Measurements from ENCODE around the gene MPRIP. TPM values are rescaled to one million over a fixed set of nuclear protein-coding genes. Genes with fewer than 3 reads are reported as not detected.
A peak's percentile ranks its signal among the peaks of the same experiment; 100 is the strongest.
"Not testable (repeated sequence)": the region's sequence is repeated elsewhere in the genome, so short reads cannot be mapped to it uniquely, and the experiment has no call there.

MPRIP gene
- total RNA-seq, 1 donor from 2014 or later, result 345 TPM

DNA sequence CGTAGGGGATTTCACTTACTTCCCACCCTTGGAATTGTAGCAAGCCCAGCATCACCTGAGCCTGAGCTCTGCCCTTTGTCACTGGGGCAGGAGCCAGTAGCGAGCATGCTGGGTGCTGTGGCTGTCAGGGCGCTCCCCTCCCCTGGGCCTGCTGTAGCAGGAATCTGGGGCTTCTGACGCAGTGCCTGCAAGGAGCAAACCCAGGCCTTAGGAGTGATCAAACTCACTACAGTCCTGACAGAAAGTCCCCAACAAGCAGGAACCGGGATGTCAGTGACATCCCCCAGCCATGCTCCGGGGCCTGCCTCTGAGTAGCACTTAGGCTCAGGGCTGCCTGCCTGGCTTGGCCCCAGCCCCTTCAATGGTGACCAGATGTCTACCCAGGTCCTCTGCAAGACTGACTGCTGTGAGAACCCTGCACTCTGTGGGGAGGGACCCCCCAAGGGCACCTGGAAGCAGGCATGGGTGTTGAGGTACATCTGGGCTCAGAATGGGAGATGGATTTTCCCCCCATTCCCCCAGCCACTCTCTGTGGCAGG, 140.4 kb downstream of the MPRIP start:
- H3K4me1 Mint-ChIP-seq (ENCODE audit: low read depth), result peaks cover 48% of the 10 kb centered on the region
- no peak for DNase-seq (ENCODE audit: low spot score)
- no peaks in the 10 kb centered on the region for H3K9me3 Mint-ChIP-seq (ENCODE audit: low read depth)

GRCh38 chr17:17183744-17184143, 141.5 kb downstream of the MPRIP start:
- Mint-ChIP-seq H3K27ac (ENCODE audit: unreplicated experiment) (no peak overlapping the region), H3K27me3 (ENCODE audit: low read depth) (no peaks in the 10 kb centered on the region), H3K4me1 (ENCODE audit: low read depth) (peaks cover 57% of the 10 kb centered on the region), H3K36me3 (ENCODE audit: low read depth) (peaks cover 39% of the 10 kb centered on the region), H3K9me3 (ENCODE audit: low read depth) (no peaks in the 10 kb centered on the region), H3K4me3 (ENCODE audit: unreplicated experiment) (no peak overlapping the region)
- no peak for DNase-seq (ENCODE audit: low spot score)
- TF ChIP-seq, protein P1, sequence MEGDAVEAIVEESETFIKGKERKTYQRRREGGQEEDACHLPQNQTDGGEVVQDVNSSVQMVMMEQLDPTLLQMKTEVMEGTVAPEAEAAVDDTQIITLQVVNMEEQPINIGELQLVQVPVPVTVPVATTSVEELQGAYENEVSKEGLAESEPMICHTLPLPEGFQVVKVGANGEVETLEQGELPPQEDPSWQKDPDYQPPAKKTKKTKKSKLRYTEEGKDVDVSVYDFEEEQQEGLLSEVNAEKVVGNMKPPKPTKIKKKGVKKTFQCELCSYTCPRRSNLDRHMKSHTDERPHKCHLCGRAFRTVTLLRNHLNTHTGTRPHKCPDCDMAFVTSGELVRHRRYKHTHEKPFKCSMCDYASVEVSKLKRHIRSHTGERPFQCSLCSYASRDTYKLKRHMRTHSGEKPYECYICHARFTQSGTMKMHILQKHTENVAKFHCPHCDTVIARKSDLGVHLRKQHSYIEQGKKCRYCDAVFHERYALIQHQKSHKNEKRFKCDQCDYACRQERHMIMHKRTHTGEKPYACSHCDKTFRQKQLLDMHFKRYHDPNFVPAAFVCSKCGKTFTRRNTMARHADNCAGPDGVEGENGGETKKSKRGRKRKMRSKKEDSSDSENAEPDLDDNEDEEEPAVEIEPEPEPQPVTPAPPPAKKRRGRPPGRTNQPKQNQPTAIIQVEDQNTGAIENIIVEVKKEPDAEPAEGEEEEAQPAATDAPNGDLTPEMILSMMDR (IDR thresholded peaks at IDR 0.05), result no peak

More for the DNA sequence above, 140.4 kb downstream of the MPRIP start:
- TF ChIP-seq, protein P1 (IDR thresholded peaks at IDR 0.05), result no peak
- Mint-ChIP-seq H3K27ac (ENCODE audit: unreplicated experiment) (no peak overlapping the region), H3K4me3 (ENCODE audit: unreplicated experiment) (no peak overlapping the region), H3K27me3 (ENCODE audit: low read depth) (no peaks in the 10 kb centered on the region), H3K36me3 (ENCODE audit: low read depth) (peaks cover 41% of the 10 kb centered on the region)

DNA sequence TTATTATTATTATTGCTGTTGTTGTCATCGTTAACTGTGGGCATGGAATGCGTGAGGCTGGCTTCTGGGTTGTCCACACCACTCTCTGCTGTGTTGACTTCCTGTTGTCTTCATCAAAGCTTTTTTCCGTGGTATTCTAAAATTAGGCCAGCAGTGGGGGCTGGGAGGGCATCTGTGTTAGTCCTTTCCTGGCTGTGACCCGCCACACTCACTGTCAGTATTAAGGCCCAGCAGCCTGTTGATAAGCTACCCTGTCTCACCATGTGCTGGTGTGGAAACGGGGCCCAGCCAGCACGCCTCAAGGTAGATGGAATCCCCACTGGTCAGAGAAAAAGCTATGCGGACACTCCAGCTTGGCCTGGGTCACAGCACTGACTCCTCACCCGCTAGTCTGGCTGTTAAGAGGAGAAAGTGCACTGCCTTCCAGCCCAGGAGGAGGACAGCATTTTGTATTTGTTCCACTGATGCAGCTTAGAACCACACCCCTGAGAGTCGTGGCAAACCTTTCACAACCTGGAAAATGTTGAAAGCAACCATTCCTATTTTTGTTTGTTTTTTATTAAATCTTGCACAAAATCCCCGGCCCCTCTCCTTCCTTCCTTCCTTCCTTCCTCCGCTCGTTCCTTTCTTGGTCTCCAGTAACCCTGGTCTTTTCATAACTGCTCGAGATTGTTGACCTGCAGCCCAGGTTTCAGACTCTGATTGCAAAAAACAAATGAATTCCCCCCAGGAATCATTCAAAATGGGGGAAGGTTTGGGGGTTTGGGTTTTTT, 142.9 kb downstream of the MPRIP start:
- H3K9me3 Mint-ChIP-seq (ENCODE audit: low read depth); H3K27me3 Mint-ChIP-seq (ENCODE audit: low read depth); H3K4me3 Mint-ChIP-seq (ENCODE audit: unreplicated experiment); H3K27ac Mint-ChIP-seq (ENCODE audit: unreplicated experiment); DNase-seq (ENCODE audit: low spot score): not testable (repeated sequence)
- Mint-ChIP-seq H3K36me3 (ENCODE audit: low read depth) (peaks cover 32% of the 10 kb centered on the region), H3K4me1 (ENCODE audit: low read depth) (peaks cover 62% of the 10 kb centered on the region)

DNA sequence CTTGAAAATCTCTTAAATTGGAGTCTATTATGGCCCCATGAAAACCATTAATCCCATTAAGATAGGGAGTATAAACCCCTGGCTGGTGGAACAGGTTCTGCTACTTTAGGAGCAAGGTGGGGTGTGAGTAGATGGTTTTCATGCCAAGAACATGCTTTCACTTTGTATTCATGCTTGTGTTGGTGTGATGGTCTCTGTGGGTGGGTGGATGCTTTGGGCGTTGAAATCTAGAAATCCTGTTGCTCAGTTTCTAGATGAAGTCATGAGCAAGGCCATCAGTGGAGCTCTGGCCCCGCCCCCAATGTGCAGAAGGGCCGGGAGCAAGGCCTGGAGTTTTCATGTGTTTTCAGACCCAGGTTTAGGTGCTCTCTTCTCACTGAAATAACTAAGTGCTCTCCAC, 143.8 kb downstream of the MPRIP start:
- Mint-ChIP-seq H3K9me3 (ENCODE audit: low read depth) (no peaks in the 10 kb centered on the region), H3K36me3 (ENCODE audit: low read depth) (peaks cover 26% of the 10 kb centered on the region), H3K27me3 (ENCODE audit: low read depth) (no peaks in the 10 kb centered on the region), H3K27ac (ENCODE audit: unreplicated experiment) (no peak overlapping the region), H3K4me3 (ENCODE audit: unreplicated experiment) (no peak overlapping the region), H3K4me1 (ENCODE audit: low read depth) (peaks cover 63% of the 10 kb centered on the region)
- TF ChIP-seq, protein P1 (IDR thresholded peaks at IDR 0.05), result no peak
- DNase-seq (ENCODE audit: low spot score), result no peak

DNA sequence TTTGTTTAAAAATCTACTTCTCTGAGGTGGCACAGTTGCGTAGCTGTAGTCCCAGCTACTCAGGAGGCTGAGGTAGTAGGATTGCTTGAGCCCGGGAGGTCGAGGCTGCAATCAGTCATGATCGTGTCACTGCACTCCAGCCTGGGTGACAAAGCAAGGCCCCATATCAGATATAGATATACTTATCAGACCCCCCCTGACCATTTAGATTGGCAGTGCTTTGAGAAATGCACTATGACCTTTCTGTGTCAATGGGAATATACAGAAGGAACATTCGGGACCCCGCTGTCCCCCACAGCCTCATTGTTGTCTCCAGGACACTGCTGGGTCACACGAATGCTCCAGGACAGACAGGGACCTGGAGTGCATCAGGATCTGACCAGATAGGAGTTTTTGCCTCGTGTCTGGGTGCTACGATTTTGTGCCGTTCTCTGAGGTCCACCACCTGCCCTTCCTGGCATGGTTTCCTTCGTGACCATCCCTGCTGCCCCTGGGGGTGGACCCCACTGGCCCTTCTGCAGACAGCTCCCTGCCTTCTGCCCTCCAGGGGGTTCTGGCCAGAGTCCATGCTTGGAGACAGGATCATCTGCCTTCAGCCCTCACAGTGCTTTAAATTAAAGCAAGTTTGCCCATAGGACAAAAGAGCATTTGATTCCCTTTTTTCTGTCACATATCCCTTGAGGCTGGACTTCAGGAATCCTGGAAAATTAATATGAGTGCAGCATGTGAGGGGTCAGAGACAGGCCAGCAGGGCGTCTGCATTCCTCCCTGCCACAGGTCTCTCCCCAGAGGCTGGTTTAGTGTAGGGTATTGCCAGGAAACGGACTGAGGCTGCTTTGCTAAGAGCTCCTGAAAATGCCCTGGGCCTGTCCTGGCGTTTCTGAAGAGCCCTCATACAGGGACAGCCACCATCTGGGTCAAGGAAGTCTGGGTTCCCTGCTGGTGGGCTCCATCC, 144.6 kb downstream of the MPRIP start:
- DNase-seq (ENCODE audit: low spot score), result peak; percentile 72
- Mint-ChIP-seq H3K27me3 (ENCODE audit: low read depth) (no peaks in the 10 kb centered on the region), H3K27ac (ENCODE audit: unreplicated experiment) (peak overlapping the region; percentile 27), H3K36me3 (ENCODE audit: low read depth) (peaks cover 26% of the 10 kb centered on the region), H3K9me3 (ENCODE audit: low read depth) (no peaks in the 10 kb centered on the region), H3K4me1 (ENCODE audit: low read depth) (peaks cover 64% of the 10 kb centered on the region), H3K4me3 (ENCODE audit: unreplicated experiment) (no peak overlapping the region)
- TF ChIP-seq, protein P1 (IDR thresholded peaks at IDR 0.05), result no peak

Measured in chondrocyte (in vitro differentiated cells).